HK-2 (cell line): ENCODE results near the gene PATJ.
A peak's percentile ranks its signal among the peaks of the same experiment; 100 is the strongest.

Experiments used
- DNase-seq: peaks from one replicate; pipeline ENCODE4 v3.0.0-alpha.2; 2018; ENCODE audit not compliant: unreplicated experiment

PATJ gene

DNA sequence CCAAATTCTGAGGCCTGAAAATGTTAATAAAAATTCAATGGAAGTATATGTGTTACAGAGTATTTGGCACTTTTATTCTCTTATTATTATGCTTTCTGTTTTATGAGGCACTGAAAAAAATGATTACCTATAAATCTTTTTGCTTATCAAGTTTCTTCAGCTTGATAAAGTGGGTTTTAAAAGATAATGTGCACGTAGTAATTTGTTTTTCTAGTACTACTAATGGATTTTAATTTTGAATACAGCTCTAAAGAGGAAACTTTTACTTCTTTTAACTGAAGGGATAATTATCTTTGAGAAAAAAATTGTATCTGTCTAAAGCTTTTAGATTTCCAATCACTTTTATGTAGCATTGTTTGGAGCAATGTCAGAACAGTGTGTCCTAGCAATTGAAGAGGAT lies 241.0 kb downstream of the PATJ start:
- no peak for DNase-seq

DNA sequence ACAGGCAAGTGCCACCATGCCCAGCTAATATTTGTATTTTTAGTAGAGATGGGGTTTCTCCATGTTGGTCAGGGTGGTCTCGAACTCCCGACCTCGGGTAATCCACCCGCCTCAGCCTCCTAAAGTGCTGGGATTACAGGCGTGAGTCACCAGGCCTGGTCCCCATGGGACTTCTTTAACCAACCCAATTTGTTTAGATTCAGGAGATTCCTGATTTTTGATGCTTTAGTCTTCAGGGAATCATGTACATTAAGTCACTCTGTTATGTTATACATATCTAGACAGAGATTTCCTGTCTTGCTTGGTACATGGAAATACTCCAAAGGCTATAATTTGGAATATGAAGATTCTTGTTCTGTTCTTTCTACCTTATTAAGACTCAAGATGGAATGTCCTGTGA lies 250.0 kb downstream of the PATJ start:
- no peak for DNase-seq

DNA sequence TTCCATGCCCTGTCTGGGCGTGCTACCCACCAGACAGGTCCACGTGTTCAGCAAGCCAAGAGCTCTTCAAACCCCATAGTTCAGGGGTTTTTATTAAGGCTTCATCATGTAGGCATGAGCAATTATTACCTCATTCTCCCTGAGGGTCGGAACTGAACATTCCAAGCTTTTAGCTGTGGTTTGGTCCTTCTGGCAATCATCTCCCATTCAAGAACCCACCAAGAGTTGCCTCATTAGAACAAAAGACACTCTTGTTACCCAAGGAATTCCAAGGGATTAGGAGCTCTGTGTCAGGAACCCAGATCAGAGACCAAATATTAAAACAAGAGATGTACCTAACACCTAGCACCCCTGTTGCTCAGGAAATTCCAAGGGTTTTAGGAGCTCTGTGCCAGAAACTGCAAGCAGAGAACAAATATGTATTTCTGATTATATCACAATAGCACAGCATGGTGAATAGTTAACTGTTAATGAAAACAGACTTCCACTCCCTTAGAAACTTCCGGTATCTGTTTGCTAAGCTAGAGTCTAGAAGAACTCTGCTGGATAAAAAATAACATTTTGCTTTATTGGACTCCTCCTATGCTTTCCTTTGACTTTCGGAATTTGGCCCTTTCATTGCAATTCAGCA lies 251.2 kb downstream of the PATJ start:
- peak; percentile 6 for DNase-seq

DNA sequence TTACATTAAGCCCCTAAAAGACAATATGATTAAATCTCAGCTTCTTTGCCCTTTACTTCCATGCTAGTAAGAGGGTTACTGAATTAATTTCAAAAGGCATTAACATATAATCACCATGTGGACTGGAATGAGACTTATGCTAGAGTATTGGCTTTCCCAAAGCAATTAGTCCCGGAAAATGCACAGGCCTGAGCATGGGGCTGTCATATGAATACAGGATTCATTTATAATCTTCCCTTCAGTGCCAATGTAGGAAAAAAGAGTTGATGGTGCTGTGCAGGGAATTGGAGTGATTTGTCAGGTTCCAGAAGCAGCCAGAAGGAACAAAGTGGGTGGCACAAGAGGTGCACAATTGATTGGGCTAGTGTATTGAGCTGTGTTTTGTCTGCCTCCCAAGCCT lies 253.4 kb downstream of the PATJ start:
- DNase-seq = no peak

DNA sequence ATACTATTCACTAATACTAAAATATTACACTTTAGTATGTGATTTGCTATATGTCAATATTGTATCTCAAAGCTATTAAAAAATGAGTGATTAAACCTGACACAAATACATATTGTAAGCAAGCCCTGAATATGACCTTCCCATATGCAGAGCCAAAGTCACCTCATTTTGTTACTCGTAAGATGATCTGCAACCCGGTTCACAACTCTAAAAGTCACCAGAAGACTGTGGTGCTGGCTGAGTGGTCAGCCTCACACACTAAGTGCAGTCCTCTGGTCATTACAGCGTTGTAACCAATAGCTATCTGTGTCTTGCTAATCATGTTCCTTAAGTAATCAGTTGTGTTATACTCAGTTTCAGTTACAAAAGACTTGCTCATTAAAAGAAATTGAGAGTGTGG lies 254.8 kb downstream of the PATJ start:
- DNase-seq = no peak

DNA sequence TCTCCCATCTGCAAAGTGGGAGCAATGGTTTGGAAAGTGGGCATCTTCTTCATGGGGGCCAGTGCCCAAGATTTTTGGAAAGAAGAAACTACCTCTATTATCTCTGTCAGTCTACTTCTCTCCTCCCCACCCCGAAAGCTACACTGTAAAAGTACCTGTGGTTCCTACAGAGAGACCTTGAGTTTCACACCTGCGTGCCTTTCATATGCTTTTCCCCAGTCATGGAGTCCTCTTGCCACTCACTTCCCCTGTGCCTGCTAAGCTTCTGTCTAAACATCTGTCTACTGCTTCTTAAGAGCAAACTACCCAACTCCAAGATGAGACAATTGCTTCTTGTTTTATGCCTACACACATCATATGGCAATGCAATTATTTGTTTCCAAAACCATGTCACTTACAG lies 261.5 kb downstream of the PATJ start:
- no peak for DNase-seq

DNA sequence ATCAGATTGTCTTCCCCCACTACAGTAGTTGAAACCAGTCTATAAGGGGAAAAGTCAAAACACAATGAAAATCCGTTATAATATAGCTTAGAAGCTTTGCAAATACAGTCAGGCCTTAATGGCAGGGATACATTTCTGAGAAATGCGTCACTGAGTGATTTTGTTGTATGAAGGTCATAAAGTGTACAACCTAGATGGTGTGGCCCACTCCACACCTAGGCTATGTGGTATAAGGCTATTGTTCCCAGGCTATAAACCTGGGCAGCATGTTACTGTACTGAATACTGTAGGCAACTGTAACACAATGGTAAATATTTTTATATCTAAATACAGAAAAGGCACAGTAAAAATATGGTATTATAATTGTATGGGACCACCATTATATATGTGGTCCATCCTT lies 264.4 kb downstream of the PATJ start:
- DNase-seq = no peak

DNA sequence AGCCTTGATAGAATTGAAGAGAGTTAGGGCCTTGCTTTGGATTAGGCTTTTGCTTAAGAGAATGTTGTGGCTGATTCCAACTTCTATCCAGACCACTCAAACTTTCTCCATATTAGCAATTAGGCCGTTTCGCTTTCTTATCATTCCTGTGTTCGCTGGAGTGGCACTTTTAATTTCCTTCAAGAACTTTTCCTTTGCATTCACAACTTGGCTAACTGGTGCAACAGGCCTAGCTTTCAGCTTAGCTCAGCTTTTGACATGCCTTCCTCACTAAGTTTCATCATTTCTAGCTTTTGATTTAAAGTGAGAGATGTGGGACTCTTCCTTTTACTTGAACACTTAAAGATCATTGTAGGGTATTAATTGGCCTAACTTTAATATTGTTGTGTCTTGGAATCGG lies 268.7 kb downstream of the PATJ start:
- DNase-seq = no peak

DNA sequence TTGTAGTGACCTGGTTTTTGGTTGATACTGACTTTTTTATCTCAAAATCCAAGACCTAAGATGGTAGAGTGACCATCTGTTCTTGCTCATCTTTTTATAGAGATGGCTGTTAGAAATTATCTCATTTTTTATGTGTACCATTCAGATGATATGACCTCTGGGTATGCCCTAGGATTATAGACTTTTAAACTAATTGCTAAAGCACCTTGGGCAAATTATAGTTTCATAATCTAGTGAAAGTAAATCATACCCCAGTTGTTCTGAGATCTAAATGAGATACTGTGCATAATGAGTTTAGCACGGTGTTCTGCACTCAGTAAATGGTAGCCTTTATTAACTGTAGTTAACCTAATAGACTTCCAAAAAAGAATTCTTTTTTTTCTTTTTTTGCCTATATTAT lies 269.8 kb downstream of the PATJ start:
- no peak for DNase-seq

DNA sequence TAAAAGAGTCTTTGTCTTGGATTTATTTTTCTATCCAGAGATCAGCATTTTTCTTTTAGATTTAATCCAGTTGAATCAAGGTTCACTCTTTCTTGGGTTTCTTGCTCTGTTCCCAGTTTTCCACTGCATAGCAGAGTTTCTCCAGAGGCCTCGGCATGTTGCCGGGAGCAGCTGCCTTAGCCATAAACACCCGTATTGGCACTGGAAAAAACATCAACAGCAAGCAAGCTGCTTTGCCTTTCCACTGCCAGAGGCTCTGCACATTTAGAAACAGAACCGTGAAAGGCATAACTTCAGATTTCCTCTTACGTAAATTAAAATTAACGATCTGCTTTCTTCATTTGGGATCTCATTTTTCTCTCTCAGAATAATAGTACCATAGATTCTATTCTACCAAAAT lies 270.6 kb downstream of the PATJ start:
- DNase-seq = no peak

DNA sequence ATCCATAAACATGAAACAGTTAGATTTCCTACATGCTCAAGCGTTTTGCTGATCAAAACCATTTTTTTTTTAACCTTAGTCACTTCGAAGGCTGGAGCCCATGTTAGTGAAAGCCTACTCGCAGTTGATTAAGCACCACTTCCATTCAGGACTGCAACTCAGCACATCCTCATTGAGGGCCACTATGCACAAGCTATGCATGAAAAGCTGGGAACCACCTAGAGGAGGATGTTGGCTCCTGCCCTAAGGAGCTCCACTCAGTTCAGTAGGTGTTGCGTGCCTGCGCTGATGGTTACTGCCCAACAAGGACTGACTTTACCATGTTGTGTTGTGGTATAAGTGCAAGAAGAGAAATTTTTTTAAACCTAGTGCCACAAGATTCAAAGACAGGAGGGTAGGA lies 271.0 kb downstream of the PATJ start:
- no peak for DNase-seq

DNA sequence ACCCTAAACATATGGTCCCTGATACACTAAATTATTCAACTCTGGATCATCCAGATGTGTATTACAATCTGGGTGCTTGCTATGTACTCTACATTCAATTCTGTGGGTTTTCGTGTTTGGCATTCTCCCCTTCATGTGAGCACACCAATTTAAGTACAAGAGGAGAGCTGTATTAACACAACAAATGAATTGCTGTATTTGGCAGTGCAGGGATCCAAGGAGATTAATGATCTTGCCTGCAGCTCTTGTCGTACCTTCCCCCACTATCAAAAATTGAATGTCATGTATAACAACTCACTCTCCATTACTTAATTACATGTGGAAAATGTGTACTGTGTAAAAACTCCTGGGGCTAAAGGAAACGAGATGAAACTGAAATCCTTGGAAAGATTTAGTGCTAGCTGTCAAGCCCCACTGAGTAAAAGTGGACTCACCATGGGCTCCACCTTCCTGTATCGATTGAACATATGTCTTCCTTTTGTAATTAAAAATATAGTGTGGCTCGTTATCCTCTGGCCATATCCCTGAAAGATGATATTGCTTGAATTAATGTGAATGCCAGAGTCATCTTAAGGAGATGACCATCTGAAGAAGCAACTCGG lies 280.2 kb downstream of the PATJ start:
- no peak for DNase-seq

DNA sequence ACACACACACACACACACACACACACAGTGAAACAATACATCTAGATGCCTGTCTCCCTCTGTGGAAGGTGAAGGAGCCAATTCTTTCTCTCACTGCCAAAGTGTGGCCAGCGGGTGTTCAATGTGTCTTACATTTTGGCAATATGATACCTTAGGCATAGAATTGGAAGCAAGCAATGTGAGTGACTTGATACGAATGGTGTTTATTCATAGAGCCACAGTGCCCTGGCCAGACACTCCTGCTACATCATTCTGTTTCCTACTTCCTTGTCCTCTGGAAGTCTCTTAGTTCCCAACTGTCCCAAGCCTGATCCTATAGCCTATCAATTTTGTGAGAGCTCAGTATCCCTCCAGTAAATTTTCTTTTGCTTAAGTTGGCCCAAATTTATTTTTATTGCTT lies 282.4 kb downstream of the PATJ start:
- DNase-seq = no peak

DNA sequence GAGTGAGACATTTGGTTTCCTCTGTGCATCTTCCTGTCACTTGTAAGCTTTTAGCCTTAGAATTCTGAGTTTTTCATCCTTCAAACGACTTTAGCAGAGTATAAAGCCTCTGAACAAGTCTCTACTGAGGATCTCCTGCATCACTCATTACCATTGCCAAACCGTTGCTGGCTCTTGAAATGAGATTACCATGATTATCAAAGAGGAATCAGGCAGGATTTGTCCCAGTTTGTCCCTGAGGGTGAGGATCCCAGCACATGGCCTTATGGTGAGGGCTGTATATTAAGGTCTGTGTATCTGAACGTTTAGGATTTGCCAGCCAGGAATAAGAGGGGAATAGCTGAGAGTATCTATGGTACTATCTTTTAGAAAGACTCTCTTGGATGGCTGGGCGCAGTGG lies 282.9 kb downstream of the PATJ start:
- DNase-seq = no peak

DNA sequence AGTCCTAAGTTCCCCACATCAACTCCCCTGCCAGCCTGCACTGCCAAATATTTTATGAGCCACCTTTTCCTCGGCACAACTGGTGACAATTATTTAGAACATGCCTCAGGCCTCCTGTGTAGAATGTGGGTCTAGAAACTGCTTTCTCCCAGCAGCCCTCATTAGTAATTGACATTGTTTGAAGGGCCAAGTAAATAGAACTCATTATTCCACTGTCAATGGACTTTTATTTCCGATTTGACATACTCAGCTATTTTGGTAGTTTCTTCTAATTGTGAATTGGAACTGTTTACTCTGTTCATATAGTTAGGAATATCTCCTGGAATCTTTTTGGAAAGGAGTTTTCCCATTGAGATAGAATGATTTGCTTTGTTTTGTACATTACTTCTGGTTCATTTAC lies 283.6 kb downstream of the PATJ start:
- DNase-seq = no peak

DNA sequence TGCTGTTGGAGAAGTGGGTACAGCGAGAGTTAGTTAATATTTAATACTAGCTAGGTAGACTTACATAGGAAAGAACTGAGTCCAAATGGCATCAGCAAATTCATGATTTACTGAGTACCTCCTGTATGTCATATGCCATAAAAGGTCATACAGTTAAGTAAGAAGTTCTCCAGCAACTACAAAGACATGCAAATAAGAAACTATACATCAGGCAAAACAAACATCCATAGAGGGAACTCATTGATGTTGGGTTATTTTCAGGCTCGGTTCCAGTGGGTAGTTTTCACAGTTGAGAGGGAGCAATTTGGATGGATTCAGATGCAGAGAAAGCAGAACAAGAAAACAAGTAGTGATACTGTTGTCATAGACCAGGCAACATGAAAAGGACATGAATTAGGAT lies 287.4 kb downstream of the PATJ start:
- DNase-seq = no peak

DNA sequence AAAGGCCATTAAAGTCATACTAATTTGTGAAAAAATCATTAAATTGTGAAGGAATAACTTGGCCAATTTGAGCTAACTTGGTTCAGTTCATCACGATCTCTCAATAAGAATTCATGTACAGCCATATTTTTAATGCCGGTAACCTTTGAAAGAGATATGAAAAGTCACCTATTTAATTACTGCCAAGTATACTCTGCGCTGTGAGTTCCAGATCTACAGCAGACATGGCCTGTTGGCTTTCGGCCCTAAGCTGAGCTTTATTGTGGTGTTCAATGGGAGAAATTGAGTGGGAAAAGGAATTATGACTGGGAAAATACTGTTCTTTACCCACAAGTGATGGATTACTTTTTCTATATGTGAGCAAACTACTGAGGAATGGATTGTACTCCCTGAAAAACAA lies 292.5 kb downstream of the PATJ start:
- DNase-seq = no peak

DNA sequence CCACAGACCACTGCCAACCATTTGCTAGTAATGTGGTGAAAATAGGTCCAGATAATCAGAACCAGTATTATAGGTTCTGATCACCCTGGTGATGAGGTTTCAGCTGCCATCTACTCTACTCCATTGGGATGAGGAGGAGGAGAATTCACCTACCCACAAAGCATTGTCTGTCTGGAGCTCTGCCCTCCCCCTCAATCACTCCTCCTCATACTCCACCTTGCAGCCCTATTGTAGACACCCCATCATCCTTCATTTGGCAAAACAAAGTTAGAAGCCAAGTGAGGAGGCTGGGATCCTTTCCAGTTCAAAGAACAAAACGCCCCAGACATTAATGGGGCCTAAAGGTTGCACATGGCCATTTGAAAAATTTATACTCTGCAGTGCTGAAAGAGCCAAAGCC lies 295.0 kb downstream of the PATJ start:
- DNase-seq = no peak

DNA sequence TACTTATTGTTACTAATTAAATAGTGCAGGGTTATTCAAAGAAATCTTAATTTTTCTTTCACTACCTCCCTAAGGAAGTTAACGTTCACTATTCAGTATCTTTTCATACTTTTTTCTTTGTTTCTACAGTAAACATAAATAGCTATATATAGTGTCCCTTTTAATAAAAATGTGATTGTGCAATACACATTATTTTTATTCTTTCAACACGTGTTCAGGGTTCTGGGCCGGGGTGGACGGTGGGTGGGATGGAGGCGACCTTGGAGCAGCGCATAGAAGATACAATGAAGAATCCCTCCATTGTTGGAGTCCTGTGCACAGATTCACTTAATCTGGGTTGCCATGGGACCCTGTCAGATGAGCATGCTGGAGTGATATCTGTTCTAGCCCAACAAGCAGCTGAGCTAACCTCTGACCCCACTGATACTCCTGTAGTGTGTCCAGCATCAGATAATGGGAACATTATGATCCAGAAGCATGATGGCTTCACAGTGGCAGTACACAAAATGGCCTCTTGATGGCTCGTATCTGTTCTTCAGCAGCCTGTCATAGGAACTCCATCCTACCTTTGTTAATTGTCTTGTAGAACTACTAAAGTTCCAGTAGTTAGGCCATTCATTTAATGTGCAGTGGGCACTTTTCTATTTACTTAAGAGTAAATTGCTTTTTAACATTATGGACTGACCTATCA lies 296.5 kb downstream of the PATJ start:
- no peak for DNase-seq

DNA sequence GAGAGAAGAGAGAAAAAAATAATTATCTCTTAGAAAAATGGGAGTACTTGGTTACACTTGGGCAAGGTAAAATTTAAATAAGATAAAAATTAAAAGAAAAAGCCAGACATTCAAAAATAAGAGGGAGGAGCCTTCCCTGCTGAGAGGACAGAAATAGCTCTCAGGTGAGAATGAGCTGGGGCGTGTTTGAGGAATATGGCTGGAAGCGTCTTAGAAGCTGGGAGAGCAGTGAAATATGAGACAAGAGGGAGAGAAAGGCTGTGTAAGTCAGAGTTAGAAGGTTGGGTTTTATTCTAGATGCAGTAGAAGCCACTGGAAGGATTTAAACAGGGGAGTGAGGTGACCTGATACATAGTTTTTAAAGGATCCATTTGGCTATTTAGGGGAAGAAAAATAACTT lies 298.2 kb downstream of the PATJ start:
- no peak for DNase-seq

DNA sequence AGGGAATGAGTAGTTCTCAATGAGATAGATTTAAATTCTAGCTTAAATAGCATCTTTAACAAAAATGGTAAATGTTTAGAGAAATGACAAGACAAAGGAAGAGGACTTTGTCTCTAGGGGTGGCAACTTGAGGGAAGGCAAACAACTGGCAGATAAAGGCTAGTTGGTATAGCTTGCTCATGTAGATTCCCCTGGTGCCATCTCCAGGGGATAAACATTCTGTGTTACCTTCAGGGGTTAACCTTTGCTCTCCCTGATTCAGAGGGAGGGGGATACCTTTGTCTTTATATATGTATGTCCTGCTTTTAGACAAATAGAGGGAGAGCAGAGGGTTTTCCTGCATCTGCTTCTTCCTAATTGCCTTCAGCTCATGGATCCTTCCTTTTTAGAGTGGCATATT lies 298.7 kb downstream of the PATJ start:
- no peak for DNase-seq

DNA sequence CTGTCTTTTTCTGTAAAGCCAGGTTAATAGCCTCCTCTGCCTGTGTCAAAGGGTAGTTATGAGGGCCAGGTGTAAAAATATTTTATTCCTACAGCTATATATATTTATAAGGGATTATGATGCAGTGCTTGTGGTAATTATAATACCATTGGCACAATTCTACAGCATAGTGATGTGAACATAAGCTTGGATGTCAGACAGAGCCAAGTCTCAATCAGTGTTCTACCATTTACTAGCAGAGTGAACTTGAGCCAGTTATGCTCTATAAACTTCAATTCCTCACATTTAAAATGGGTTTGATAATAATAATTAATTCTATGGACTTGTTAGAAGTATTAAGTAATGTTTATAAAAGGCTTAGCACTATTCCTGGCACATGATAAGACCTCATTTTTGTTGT lies 300.9 kb downstream of the PATJ start:
- no peak for DNase-seq

DNA sequence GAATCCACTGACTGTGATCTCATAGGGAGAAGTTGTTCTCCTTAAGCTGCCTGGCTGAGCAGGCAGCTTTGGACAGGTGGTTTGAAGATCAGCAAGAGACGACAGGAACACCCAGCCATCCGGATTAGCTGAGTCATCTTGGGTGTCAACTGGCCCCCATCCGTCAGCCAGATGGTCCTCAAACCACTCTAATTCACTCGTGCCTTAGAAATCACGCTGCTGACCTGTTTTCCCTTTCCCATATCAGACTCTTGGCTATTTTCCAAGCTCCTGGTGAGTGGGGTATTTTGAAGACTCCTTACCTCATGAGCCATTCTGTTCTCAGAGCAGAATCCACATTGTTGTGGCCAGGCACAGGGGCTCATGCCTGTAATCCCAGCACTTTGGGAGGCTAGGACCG lies 303.3 kb downstream of the PATJ start:
- DNase-seq = peak; percentile 21

DNA sequence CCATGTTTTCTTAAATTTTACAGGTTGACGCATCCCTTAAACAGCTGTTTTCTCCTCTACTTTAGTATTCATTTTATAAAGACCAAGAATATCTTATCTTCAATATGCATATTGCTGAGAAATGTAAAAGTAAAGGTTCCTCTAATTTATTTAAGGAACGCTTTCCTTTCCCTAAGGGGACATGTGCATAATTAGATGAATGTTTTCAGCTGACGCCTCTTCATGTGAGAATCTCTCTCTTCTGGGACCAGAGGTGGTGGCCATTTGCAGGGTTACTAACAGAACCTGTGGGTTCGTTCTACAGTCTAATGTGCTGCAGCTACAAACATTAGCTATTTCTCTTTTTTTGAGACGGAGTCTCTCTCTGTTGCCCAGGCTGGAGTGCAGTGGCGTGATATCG lies 304.6 kb downstream of the PATJ start:
- DNase-seq = no peak
